Kidney (tissue), 14 donors: ENCODE measurements around the gene PTEN. TPM values are rescaled to one million over a fixed set of nuclear protein-coding genes. Genes with fewer than 3 reads are reported as not detected.
"Not testable (repeated sequence)": the region's sequence is repeated elsewhere in the genome, so short reads cannot be mapped to it uniquely, and the experiment has no call there.

Source experiments
- DNase-seq, 5 donors: peaks; one replicate each; pipeline ENCODE4 v3.0.0-alpha.2; 2013 to 2020
- FAIRE-seq: peaks from 2 replicates; lab custom pipeline; 2012; peaks lifted over from hg19 to GRCh38; lab: Jason Lieb, UNC
- H3K27ac ChIP-seq, 2 donors: one replicate each; pipeline ENCODE4 v1.7.0; 2013; ENCODE audit warnings: low read depth in 2 of 2, low read length in 2 of 2, inconsistent platforms in 1 of 2
- H3K27me3 ChIP-seq: one replicate; pipeline ENCODE4 v1.7.1; 2013; ENCODE audit warnings: low read length, inconsistent platforms; ENCODE audit not compliant: control insufficient read depth, insufficient read depth
- H3K36me3 ChIP-seq, 3 donors: one replicate each; pipeline versions ENCODE4 v1.7.0 to v1.7.1; 2013; ENCODE audit warnings: low read length in 3 of 3, control low read depth in 1 of 3, inconsistent platforms in 1 of 3; ENCODE audit not compliant: insufficient read depth in 3 of 3, control insufficient read depth in 2 of 3
- H3K4me1 ChIP-seq, 3 donors: one replicate each; pipeline versions ENCODE4 v1.7.0 to v1.7.1; 2013; ENCODE audit warnings: low read length in 3 of 3, inconsistent platforms in 1 of 3, low read depth in 1 of 3; ENCODE audit not compliant: control insufficient read depth in 2 of 3, insufficient read depth in 2 of 3
- H3K4me3 ChIP-seq, 3 donors: one replicate each; pipeline versions ENCODE4 v1.7.0 to v1.8.1; 2013; ENCODE audit warnings: low read length in 3 of 3, control low read depth in 1 of 3, inconsistent platforms in 1 of 3
- H3K9ac ChIP-seq, 3 donors: one replicate each; pipeline versions ENCODE4 v1.7.0 to v1.7.1; 2013; ENCODE audit warnings: low read length in 3 of 3, control low read depth in 1 of 3, inconsistent platforms in 1 of 3
- H3K9me3 ChIP-seq, 3 donors: one replicate each; pipeline versions ENCODE4 v1.7.0 to v1.7.1; 2013; ENCODE audit warnings: low read length in 3 of 3, control low read depth in 1 of 3, inconsistent platforms in 1 of 3; ENCODE audit not compliant: control insufficient read depth in 2 of 3, insufficient read depth in 1 of 3
- intact Hi-C: fragments of 100-400 bp; cut with DNase I; formaldehyde crosslinking; loops from one replicate; pipeline ENCODE4 v1.11.1; 2022
- polyA plus RNA-seq: library from polyadenylated mRNA; stranded (reverse); fragments of 350-450 nt; fragmentation: Illumina TruSeq; extraction: RNeasy Lipid Tissue Mini Kit (QIAGEN cat#74804); gene quantifications from one replicate; pipeline ENCODE4 v1.2.3, GENCODE V29; 2014; ENCODE audit warnings: low read depth, low replicate concordance; ENCODE audit not compliant: insufficient read depth
- total RNA-seq: library from RNA; stranded (reverse); fragmentation: NEBNext Ultra II Directional; extraction: Animal tissue kit (Norgen Biotek cat#: 25700); gene quantifications from one replicate; pipeline ENCODE4 v1.2.1, GENCODE V29; 2021
- TF ChIP-seq, protein P1 (sequence below): IDR thresholded peaks from 3 replicates; pipeline ENCODE4 v1.5.1; 2012; ENCODE audit warnings: mild to moderate bottlenecking, moderate library complexity, borderline replicate concordance; ENCODE audit not compliant: insufficient read depth; ENCODE audit errors: extremely low read depth
- donor health status: control.
- donor health status: control.
- donor health status: control.
- donor health status: control.
- donor health status: control.
- donor health status: DM: yes; HTN: yes; CAD: no.
- donor health status: Normal renal cell carcinoma (clear cell type).

Gene PTEN
- total and polyA plus RNA-seq, 2 donors from 2014 or later: 22.3 to 154 TPM

DNA sequence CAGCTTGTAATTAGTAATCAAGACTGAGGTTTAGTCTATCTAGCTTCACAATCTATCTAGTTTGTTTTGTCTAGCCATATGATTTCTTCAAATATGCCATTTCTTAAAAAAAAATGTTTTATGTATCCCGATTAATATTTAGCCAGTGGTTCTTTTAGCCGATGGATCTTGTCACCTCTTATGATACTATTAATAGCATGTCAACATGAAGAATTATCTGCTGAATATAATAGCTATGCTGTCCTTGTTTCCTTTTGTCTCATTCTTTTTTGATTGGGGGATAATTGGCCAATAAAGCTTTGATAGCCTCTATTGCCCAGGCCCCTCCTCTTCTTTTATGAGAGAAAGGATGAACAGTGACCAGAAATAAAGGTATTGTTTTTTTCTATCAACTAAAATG lies 32.8 kb downstream of the PTEN start:
- DNase-seq (no peak), FAIRE-seq (no peak)
- H3K27me3 ChIP-seq: no peaks in the 10 kb centered on the region
- H3K27ac ChIP-seq: no peak overlapping the region
- H3K4me1 ChIP-seq: no peaks in the 10 kb centered on the region
- no peaks in the 10 kb centered on the region for H3K9me3 ChIP-seq
- H3K4me3 ChIP-seq: no peak overlapping the region
- TF ChIP-seq, protein P1, sequence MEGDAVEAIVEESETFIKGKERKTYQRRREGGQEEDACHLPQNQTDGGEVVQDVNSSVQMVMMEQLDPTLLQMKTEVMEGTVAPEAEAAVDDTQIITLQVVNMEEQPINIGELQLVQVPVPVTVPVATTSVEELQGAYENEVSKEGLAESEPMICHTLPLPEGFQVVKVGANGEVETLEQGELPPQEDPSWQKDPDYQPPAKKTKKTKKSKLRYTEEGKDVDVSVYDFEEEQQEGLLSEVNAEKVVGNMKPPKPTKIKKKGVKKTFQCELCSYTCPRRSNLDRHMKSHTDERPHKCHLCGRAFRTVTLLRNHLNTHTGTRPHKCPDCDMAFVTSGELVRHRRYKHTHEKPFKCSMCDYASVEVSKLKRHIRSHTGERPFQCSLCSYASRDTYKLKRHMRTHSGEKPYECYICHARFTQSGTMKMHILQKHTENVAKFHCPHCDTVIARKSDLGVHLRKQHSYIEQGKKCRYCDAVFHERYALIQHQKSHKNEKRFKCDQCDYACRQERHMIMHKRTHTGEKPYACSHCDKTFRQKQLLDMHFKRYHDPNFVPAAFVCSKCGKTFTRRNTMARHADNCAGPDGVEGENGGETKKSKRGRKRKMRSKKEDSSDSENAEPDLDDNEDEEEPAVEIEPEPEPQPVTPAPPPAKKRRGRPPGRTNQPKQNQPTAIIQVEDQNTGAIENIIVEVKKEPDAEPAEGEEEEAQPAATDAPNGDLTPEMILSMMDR: no peak
- no peak overlapping the region for H3K9ac ChIP-seq
- intact Hi-C loops: no loop called here
- H3K36me3 ChIP-seq: peaks cover 0 to 6% (median 0%) of the 10 kb centered on the region in 3 donors

DNA sequence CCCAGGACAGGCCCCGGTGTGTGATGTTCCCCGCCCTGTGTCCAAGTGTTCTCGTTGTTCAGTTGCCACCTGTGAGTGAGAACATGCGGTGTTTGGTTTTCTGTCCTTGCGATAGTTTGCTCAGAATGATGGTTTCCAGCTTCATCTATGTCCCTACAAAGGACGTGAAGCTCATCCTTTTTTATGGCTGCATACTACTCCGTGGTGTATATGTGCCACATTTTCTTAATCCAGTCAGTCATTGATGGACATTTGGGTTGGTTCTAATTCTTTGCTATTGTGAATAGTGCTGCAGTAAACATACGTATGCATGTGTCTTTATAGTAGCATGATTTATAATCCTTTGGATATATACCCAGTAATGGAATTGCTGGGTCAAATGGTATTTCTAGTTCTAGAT lies 34.5 kb downstream of the PTEN start:
- intact Hi-C loops, H3K9ac ChIP-seq, H3K27ac ChIP-seq, H3K27me3 ChIP-seq, H3K4me3 ChIP-seq, DNase-seq, H3K36me3 ChIP-seq, FAIRE-seq, H3K4me1 ChIP-seq, H3K9me3 ChIP-seq: not testable (repeated sequence)

DNA sequence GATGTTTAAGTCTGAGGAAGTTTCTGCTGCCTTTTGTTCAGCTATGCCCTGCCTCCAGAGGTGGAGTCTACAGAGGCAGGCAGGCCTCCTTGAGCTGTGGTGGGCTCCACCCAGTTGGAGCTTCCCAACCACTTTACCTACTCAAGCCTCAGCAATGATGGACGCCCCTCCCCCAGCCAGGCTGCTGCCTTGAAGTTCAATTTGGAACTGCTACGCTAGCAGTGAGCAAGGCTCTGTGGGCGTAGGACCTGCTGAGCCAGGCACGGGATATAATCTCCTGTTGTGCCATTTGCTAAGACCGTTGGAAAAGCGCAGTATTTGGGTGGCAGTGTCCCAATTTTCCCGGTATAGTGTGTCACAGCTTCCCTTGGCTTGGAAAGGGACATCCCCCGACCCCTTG lies 40.0 kb downstream of the PTEN start:
- H3K4me3 ChIP-seq, H3K27me3 ChIP-seq, DNase-seq, H3K9ac ChIP-seq, FAIRE-seq, intact Hi-C loops, H3K4me1 ChIP-seq, H3K36me3 ChIP-seq, H3K9me3 ChIP-seq, H3K27ac ChIP-seq: not testable (repeated sequence)

DNA sequence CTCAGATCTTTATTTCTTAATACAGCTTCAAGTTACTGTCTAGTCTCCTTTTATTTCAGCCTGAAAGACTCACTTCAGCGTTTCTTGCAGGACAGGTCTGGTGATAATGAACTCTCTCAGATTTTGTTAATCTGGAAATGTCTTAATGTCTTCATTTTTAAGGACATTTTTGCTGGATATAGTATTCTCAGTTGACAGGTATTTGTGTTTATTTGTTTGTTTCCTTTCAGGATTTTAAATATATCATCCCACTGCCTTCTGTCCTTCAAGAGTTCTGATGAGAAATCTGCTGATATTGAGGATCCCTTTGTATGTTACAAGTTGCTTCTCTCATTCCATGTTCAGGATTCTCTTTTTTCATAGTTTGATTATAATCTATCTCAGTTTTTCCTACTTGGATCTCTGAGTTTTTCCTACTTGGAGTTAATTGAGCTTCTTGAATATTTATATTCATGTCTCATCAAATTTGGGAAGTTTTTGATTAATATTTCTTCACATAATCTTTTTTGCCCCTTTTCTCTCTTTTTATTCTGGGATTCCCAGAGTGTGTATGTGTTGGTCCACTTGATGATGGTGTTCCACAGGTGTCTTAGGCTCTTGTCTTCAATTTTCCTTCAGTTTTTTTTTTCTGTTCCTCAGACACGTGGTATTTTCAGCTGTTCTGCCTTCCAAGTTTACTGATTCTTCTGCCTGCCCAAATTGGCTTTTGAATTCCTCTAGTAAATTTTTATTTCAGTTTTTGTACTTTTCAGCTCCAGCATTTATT lies 49.9 kb downstream of the PTEN start:
- TF ChIP-seq, protein P1: no peak
- no peaks in the 10 kb centered on the region for H3K27me3 ChIP-seq
- FAIRE-seq: no peak
- DNase-seq: peak in 2 of 5 donors; percentile 20 to 27
- H3K36me3 ChIP-seq: no peaks in the 10 kb centered on the region
- H3K27ac ChIP-seq: no peak overlapping the region
- peaks cover 0 to 12% (median 0%) of the 10 kb centered on the region in 3 donors for H3K4me1 ChIP-seq
- H3K9me3 ChIP-seq: peaks cover 3 to 16% (median 3%) of the 10 kb centered on the region in 3 donors
- H3K4me3 ChIP-seq: no peak overlapping the region
- no peak overlapping the region for H3K9ac ChIP-seq
- intact Hi-C loops: no loop called here
